ENCODE data around the gene UGT1A1. TPM values are rescaled to one million over a fixed set of nuclear protein-coding genes. Genes with fewer than 3 reads are reported as not detected.

The UGT1A1 gene
- total RNA-seq, 4 donors from 2014 or later, result 0.94 TPM; not detected in 3

DNA sequence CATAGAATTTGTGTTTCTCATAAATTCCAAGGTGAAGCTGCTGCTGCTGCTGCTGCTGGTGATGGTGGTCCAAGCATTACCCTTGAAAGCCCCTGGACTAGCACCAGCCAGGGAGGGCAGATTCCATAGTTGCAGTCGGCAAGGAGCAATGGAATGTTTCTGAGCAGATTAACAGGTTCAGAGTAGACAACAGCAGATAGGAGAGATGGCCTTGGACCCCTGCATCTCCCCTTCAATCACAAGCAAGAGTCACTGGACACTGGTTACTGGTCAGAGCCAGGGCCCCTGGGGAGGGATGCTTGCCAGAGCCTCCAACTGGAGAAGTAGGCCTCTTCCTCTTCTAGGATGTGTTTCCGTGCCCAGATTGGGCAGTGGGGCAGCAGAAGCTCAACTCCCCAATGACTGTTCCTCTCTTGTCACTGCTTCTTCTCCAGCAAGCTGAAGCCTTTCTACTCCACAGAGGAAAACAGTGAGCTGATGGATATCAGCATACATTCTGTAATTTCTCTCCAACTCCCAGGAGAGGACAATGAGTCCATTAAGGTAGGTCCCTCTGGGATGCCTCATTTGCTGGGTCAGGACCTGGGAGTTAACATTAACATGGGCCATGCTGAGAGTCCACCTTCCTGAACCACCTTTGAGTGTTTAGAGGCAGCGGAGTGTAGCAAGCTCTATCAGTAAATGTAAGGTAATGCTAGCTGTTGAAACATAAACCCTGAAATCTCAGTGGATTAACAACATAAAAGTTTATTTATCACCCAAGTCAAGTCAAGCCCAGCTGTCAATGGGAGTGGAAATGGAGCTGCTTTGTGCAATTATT is 53.4 kb downstream of the UGT1A1 start:
- H3K4me1 ChIP-seq, result no peaks in the 10 kb centered on the region
- H3K9me3 ChIP-seq, result peaks cover 0 to 7% (median 0%) of the 10 kb centered on the region in 3 donors
- no peak for TF ChIP-seq POLR2AphosphoS5 (IDR thresholded peaks at IDR 0.05)
- TF ChIP-seq, protein P1, sequence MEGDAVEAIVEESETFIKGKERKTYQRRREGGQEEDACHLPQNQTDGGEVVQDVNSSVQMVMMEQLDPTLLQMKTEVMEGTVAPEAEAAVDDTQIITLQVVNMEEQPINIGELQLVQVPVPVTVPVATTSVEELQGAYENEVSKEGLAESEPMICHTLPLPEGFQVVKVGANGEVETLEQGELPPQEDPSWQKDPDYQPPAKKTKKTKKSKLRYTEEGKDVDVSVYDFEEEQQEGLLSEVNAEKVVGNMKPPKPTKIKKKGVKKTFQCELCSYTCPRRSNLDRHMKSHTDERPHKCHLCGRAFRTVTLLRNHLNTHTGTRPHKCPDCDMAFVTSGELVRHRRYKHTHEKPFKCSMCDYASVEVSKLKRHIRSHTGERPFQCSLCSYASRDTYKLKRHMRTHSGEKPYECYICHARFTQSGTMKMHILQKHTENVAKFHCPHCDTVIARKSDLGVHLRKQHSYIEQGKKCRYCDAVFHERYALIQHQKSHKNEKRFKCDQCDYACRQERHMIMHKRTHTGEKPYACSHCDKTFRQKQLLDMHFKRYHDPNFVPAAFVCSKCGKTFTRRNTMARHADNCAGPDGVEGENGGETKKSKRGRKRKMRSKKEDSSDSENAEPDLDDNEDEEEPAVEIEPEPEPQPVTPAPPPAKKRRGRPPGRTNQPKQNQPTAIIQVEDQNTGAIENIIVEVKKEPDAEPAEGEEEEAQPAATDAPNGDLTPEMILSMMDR (IDR thresholded peaks at IDR 0.05), result no peak
- TF ChIP-seq EP300 (IDR thresholded peaks at IDR 0.05), result no peak
- no peak for TF ChIP-seq POLR2A (IDR thresholded peaks at IDR 0.05)
- no peak for ATAC-seq
- no peak overlapping the region for H3K27ac ChIP-seq
- H3K27me3 ChIP-seq, result peaks cover 18% of the 10 kb centered on the region
- 80 to 100% methylated on average over 1 of the region's 3 CpGs for WGBS, 2 donors (ENCODE audit: low coverage in 1 of 2)
- no peaks in the 10 kb centered on the region for H3K36me3 ChIP-seq
- no peak overlapping the region for H3K4me3 ChIP-seq

DNA sequence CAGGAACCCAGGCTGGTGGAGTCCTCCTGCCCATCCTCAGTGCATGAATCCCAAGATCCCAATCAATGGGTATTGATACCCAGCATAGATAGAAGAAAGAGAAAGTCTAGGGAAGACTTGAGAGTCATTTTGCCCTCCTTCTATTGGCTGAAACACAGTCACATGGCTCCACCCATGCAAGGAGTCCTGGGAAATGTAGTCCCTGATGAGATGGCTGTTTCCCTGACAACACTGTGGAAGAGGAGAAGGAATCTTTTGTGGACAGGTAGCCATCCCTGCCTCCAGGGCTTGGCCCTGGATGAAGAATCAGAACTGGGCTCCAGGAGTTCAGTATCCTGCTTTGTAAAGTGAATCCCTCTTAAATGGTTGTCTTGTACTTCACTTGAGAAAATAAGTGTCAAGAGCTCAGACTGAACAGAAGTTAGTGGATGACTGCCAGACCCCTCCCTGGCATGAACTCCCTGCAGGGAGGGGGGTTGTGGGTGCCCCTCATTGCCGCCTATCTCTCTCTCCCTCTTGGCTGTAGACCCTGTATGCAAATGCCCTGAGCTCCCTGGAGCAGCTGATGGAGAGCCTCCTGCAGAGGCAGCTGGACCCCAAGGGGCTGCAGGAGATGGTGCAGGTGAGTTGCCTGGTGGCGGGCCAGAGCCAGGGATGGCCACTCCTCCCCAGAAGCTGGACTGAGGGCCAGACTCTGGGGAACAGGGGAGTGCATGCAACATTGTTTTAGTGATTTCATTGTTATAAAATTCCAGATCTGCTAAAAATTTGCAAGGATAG is 54.2 kb downstream of the UGT1A1 start:
- no peak overlapping the region for H3K4me3 ChIP-seq
- no peak for ATAC-seq
- no peak overlapping the region for H3K27ac ChIP-seq
- H3K9me3 ChIP-seq, result peaks cover 0 to 7% (median 0%) of the 10 kb centered on the region in 3 donors
- no peaks in the 10 kb centered on the region for H3K4me1 ChIP-seq
- WGBS, 2 donors (ENCODE audit: low coverage in 1 of 2), result 80% methylated on average over 1 of the region's 2 CpGs; no CpG with 5 or more reads in 1 of the 2 donors
- TF ChIP-seq POLR2A (IDR thresholded peaks at IDR 0.05) (no peak), POLR2AphosphoS5 (IDR thresholded peaks at IDR 0.05) (no peak), EP300 (IDR thresholded peaks at IDR 0.05) (no peak)
- TF ChIP-seq, protein P1 (IDR thresholded peaks at IDR 0.05), result no peak
- peaks cover 16% of the 10 kb centered on the region for H3K27me3 ChIP-seq
- no peaks in the 10 kb centered on the region for H3K36me3 ChIP-seq

DNA sequence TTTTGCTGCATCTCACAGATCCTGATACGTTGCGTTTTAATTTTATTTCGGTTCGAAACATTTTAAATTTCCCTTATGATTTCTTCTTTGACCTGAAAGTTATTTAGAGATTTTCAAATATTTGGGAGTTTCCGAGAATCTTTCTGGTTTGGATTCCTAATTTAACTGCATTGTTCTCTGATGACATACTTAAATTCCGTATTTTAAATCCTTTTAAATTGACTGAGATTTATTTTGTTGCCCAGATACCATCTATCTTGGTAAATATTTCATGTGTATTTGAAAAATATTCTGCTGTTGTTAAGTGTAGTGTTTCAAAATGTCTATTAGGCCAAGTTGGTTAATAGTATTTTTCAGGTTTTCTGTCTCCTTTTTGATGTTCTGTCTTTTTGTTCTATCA is 55.8 kb downstream of the UGT1A1 start:
- Histone ChIP-seq H3K36me3 (no peaks in the 10 kb centered on the region), H3K4me1 (no peaks in the 10 kb centered on the region), H3K9me3 (peaks cover 0 to 7% (median 0%) of the 10 kb centered on the region in 3 donors), H3K27me3 (peaks cover 9% of the 10 kb centered on the region), H3K4me3 (no peak overlapping the region), H3K27ac (no peak overlapping the region)
- no peak for TF ChIP-seq EP300 (IDR thresholded peaks at IDR 0.05)
- TF ChIP-seq, protein P1 (IDR thresholded peaks at IDR 0.05), result no peak
- TF ChIP-seq POLR2AphosphoS5 (IDR thresholded peaks at IDR 0.05), result no peak
- no peak for TF ChIP-seq POLR2A (IDR thresholded peaks at IDR 0.05)
- 55 to 66% methylated on average over 6 of the region's 6 CpGs for WGBS, 2 donors (ENCODE audit: low coverage in 1 of 2)
- no peak for ATAC-seq

DNA sequence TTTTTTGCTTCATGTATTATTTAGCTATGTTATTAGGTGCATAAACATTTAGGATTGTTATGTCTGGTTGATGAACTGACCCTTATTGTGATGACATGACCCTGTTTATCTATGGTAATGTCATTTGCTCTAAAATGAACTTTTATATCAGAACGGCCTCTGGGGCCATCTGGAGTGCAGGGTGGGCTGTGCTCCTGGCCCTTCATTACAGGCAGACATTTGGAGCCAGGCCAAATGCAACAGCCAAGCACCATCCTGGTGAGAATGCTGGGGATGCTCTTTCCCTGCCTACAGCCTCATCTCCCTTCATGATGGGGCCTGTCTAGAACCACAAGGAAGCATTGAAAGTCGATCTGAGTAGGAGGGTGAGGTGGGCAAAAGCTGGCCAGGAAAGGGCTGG is 56.3 kb downstream of the UGT1A1 start:
- no peak for ATAC-seq
- TF ChIP-seq POLR2AphosphoS5 (IDR thresholded peaks at IDR 0.05), result no peak
- TF ChIP-seq EP300 (IDR thresholded peaks at IDR 0.05), result no peak
- no peak for TF ChIP-seq POLR2A (IDR thresholded peaks at IDR 0.05)
- TF ChIP-seq, protein P1 (IDR thresholded peaks at IDR 0.05), result no peak
- H3K27me3 ChIP-seq, result peaks cover 9% of the 10 kb centered on the region
- no peaks in the 10 kb centered on the region for H3K36me3 ChIP-seq
- H3K4me3 ChIP-seq, result no peak overlapping the region
- H3K4me1 ChIP-seq, result no peaks in the 10 kb centered on the region
- peaks cover 0 to 7% (median 0%) of the 10 kb centered on the region in 3 donors for H3K9me3 ChIP-seq
- H3K27ac ChIP-seq, result no peak overlapping the region
- WGBS, 2 donors (ENCODE audit: low coverage in 1 of 2), result 14 to 30% methylated on average over 1 to 2 of the region's 2 CpGs

Measured in gastroesophageal sphincter (tissue), 4 donors.